Calu3 (cell line): Measurements from ENCODE around the gene SEMA4F. TPM values are rescaled to one million over a fixed set of nuclear protein-coding genes. Genes with fewer than 3 reads are reported as not detected.
A peak's percentile ranks its signal among the peaks of the same experiment; 100 is the strongest.

Source experiments
- BruUV-seq: library from RNA; stranded (reverse); fragments of 400-500 nt; replicated peaks from 2 replicates; lab custom pipeline; 2021; lab: Mats Ljungman, UMichigan
- CTCF ChIA-PET: fragments of 300-600 bp; sonication (Branson Sonifier 250); formaldehyde crosslinking; loops from one replicate; lab custom pipeline; 2022; ENCODE audit warnings: antibody characterized with exemption; lab: Charles Lee
- DNase-seq: peaks from one replicate; pipeline ENCODE4 v3.0.0; 2022
- H3K27ac Mint-ChIP-seq: one replicate; pipeline ENCODE4 v1.8.0; 2022; ENCODE audit warnings: mixed read lengths; ENCODE audit not compliant: unreplicated experiment
- H3K27me3 Mint-ChIP-seq: one replicate; pipeline ENCODE4 v1.8.0; 2022; ENCODE audit warnings: mixed read lengths; ENCODE audit not compliant: unreplicated experiment
- H3K36me3 Mint-ChIP-seq: one replicate; pipeline ENCODE4 v1.8.0; 2022; ENCODE audit warnings: mild to moderate bottlenecking, moderate library complexity, mixed read lengths; ENCODE audit not compliant: insufficient read depth, unreplicated experiment
- H3K4me1 Mint-ChIP-seq: one replicate; pipeline ENCODE4 v1.8.0; 2022; ENCODE audit warnings: mild to moderate bottlenecking, low read depth, mixed read lengths; ENCODE audit not compliant: unreplicated experiment
- H3K4me3 Mint-ChIP-seq: one replicate; pipeline ENCODE4 v1.8.0; 2022; ENCODE audit warnings: mild to moderate bottlenecking, low read depth, moderate library complexity, mixed read lengths; ENCODE audit not compliant: unreplicated experiment
- H3K9me3 Mint-ChIP-seq: one replicate; pipeline ENCODE4 v1.8.0; 2022; ENCODE audit warnings: low read depth, mixed read lengths; ENCODE audit not compliant: unreplicated experiment
- intact Hi-C: fragments of 100-400 bp; cut with micrococcal nuclease; formaldehyde crosslinking; loops from one replicate; pipeline ENCODE4 v1.10.0; 2022; ENCODE audit not compliant: unreplicated experiment
- total RNA-seq: library from RNA; stranded (reverse); gene quantifications from 2 replicates; pipeline ENCODE4 v1.2.3, GENCODE V29; 2022
- TF ChIP-seq, protein P1 (sequence below): fragments of 200-600 bp; IDR thresholded peaks from one replicate; pipeline ENCODE4 v1.8.0; 2022; ENCODE audit warnings: antibody characterized with exemption; ENCODE audit not compliant: unreplicated experiment

The SEMA4F gene
- total RNA-seq, 1 experiment from 2014 or later: 10.1 TPM

DNA sequence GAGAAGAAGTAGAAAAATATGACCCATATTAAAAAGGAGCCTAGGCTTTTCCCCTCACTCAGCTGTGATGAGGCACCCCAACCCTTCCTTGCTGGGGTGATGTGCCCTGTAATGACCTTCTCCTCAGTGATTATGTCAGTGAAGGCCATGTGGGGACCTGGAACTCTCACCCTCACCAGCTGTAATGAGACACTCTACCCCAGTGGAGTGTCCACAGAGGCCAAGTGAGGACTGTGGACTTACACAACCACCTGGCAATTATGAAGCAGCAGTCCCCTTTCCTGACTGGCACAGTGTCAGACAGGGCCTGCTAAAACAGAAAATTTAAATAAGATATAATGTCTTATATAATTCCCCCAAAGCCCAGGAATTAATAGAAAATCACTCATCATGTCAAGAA, 54.2 kb downstream of the SEMA4F start:
- TF ChIP-seq, protein P1, sequence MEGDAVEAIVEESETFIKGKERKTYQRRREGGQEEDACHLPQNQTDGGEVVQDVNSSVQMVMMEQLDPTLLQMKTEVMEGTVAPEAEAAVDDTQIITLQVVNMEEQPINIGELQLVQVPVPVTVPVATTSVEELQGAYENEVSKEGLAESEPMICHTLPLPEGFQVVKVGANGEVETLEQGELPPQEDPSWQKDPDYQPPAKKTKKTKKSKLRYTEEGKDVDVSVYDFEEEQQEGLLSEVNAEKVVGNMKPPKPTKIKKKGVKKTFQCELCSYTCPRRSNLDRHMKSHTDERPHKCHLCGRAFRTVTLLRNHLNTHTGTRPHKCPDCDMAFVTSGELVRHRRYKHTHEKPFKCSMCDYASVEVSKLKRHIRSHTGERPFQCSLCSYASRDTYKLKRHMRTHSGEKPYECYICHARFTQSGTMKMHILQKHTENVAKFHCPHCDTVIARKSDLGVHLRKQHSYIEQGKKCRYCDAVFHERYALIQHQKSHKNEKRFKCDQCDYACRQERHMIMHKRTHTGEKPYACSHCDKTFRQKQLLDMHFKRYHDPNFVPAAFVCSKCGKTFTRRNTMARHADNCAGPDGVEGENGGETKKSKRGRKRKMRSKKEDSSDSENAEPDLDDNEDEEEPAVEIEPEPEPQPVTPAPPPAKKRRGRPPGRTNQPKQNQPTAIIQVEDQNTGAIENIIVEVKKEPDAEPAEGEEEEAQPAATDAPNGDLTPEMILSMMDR: no peak
- intact Hi-C loops: no loop called here
- no TSS peak for BruUV-seq
- no peak overlapping the region for H3K4me3 Mint-ChIP-seq
- CTCF ChIA-PET: no interaction called here
- H3K36me3 Mint-ChIP-seq: no peaks in the 10 kb centered on the region
- H3K27ac Mint-ChIP-seq: no peak overlapping the region
- DNase-seq: no peak
- H3K4me1 Mint-ChIP-seq: no peaks in the 10 kb centered on the region
- no peaks in the 10 kb centered on the region for H3K27me3 Mint-ChIP-seq
- no peaks in the 10 kb centered on the region for H3K9me3 Mint-ChIP-seq

DNA sequence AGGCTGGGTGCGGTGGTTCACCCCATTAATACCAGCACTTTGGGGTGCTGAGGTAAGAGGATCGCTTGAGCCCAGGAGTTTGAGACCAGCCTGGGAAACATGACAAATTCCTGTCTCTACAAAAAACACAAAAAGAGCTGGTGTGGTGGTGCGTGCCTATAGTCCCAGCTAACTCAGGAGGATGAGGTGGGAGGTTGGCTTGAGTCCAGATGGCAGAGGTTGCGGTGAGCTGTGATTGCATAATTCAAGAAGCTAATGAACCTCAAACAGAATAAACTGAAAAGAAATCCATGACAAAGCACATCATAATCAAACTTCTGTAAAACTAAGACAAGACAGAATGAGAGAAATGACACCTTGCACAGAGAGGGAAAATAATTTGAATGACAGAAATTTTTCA, 54.8 kb downstream of the SEMA4F start:
- no peak for DNase-seq
- Mint-ChIP-seq H3K27me3 (no peaks in the 10 kb centered on the region), H3K9me3 (no peaks in the 10 kb centered on the region), H3K27ac (no peak overlapping the region), H3K4me1 (no peaks in the 10 kb centered on the region), H3K36me3 (no peaks in the 10 kb centered on the region), H3K4me3 (no peak overlapping the region)
- BruUV-seq: no TSS peak
- intact Hi-C loops: no loop called here
- TF ChIP-seq, protein P1: no peak
- CTCF ChIA-PET: no interaction called here

DNA sequence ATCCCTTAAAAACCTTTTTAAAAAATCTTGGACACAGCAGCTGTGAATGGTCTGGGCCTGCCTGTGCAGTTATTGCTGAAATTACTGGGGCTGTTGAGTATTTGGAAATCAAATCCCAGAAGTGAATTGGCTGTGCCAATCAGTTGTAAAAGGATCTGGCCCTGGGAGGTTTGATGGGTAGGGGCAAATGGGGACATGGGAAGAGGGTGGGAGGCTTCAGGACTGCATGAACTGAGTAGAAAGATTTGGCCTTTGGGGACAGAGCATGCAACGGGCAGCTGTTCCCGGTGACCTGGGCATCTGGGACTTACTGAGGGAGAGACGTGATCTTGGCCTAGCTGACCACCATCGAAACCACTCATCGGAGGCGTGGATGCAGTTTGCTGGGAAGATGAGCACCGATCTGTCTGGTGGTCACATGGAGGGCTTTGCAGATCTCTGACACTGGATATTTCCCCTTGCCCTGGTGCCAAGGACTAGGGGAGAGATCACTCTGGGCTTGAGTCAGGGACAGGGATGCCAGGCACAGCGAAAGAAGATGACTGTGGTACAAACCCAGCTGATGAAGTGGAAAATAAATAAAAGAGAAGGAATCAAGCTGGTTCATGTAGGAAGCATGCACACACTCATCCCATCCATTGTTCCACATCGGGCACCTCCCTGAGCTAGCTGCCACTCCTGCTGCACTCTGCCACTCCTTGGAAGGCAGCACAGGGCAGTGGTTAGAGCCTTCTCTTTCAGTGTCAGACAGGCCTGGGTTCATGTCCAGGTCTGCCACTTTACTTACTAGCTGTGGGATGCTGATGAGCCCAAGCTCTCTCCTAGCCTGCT, 58.4 kb downstream of the SEMA4F start:
- H3K9me3 Mint-ChIP-seq: no peaks in the 10 kb centered on the region
- TF ChIP-seq, protein P1: no peak
- BruUV-seq: no TSS peak
- intact Hi-C loops: no loop called here
- H3K4me1 Mint-ChIP-seq: no peaks in the 10 kb centered on the region
- H3K27ac Mint-ChIP-seq: no peak overlapping the region
- peaks cover 12% of the 10 kb centered on the region for H3K36me3 Mint-ChIP-seq
- no peaks in the 10 kb centered on the region for H3K27me3 Mint-ChIP-seq
- no peak for DNase-seq
- CTCF ChIA-PET: interaction anchor here (0.5 kb wide), 1 partner anchor 123 kb away, joined by 4 read pairs; no protein-coding TSS in a partner anchor
- no peak overlapping the region for H3K4me3 Mint-ChIP-seq

DNA sequence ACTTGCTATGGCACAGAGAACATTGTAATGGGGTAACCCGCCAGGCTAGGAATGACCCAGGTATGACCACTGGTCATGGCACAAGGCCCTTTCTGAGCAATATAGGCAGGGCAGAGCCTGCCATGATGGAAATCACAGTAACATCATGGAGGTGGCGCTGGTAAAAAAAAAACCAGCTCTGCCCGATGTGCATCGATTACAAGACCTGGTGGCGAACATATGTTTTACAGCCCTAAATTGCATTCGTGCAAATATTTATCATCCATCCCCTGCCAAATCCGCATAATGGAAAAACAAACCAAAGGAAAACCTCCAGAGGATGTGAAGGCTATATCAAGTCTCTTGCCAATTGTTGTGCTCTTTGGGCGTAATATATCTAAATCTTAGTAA, 60.6 kb downstream of the SEMA4F start:
- Mint-ChIP-seq H3K27ac (peak overlapping the region; percentile 66), H3K9me3 (no peaks in the 10 kb centered on the region), H3K4me3 (peak overlapping the region; percentile 75), H3K27me3 (no peaks in the 10 kb centered on the region), H3K36me3 (peaks cover 12% of the 10 kb centered on the region), H3K4me1 (no peaks in the 10 kb centered on the region)
- intact Hi-C loops: loop anchor here (1.0 to 5.0 kb wide), 3 partner anchors 43 to 162 kb away; no protein-coding TSS in a partner anchor
- BruUV-seq: no TSS peak
- DNase-seq: no peak
- TF ChIP-seq, protein P1: no peak
- CTCF ChIA-PET: interaction anchor here (1.2 to 4.2 kb wide), 2 partner anchors 121 to 153 kb away, joined by 4 to 38 read pairs; partner anchors contain the start of gene HK2
